Tibial nerve (tissue), 4 donors: ENCODE data around the gene RYR3. TPM values are rescaled to one million over a fixed set of nuclear protein-coding genes. Genes with fewer than 3 reads are reported as not detected.

Experiments used
- DNase-seq, 2 donors: peaks; one replicate each; pipeline ENCODE4 v3.0.0-alpha.2; 2019; ENCODE audit warnings: low spot score in 2 of 2
- H3K27ac ChIP-seq, 4 donors: fragments of 200-600 bp; sonication (generic) in 3 of 4; one replicate each; pipeline ENCODE4 v1.5.1; 2017 to 2019; ENCODE audit warnings: mild to moderate bottlenecking in 1 of 4
- H3K27me3 ChIP-seq, 2 donors: fragments of 200-600 bp; sonication (generic) in 1 of 2; one replicate each; pipeline versions ENCODE4 v1.5.1 to v1.6.0; 2017 to 2019
- H3K36me3 ChIP-seq, 3 donors: fragments of 200-600 bp; sonication (generic); one replicate each; pipeline ENCODE4 v1.5.1; 2018 to 2019
- H3K4me1 ChIP-seq, 4 donors: fragments of 200-600 bp; sonication (generic) in 3 of 4; one replicate each; pipeline ENCODE4 v1.5.1; 2017 to 2019
- H3K4me3 ChIP-seq, 4 donors: fragments of 200-600 bp; sonication (generic) in 3 of 4; one replicate each; pipeline ENCODE4 v1.5.1; 2017 to 2019; ENCODE audit warnings: mild to moderate bottlenecking in 1 of 4, moderate library complexity in 1 of 4
- H3K9me3 ChIP-seq, 4 donors: fragments of 200-600 bp; sonication (generic) in 3 of 4; one replicate each; pipeline ENCODE4 v1.5.1; 2017 to 2019
- CTCF ChIP-seq, 5 experiments: fragments of 200-600 bp in 3 of 5; fragments of 450-650 bp in 2 of 5; sonication (generic) in 3 of 5; IDR thresholded peaks; one replicate each; pipeline ENCODE4 v1.5.1; 2016 to 2019; ENCODE audit warnings: antibody characterized with exemption in 5 of 5, mild to moderate bottlenecking in 3 of 5, moderate library complexity in 2 of 5
- EP300 ChIP-seq, 2 donors: sonication (generic); formaldehyde crosslinking; IDR thresholded peaks; one replicate each; pipeline ENCODE4 v1.6.1; 2017; ENCODE audit warnings: antibody characterized with exemption in 2 of 2, mild to moderate bottlenecking in 1 of 2
- POLR2A ChIP-seq, 2 donors: fragments of 450-650 bp; IDR thresholded peaks; one replicate each; pipeline ENCODE4 v1.6.1; 2017; ENCODE audit warnings: antibody characterized with exemption in 2 of 2, mild to moderate bottlenecking in 2 of 2, moderate library complexity in 2 of 2
- WGBS, 2 donors: methylation state at CpG; one replicate each; pipeline ENCODE4 v1.1.5; 2018; 5-methylcytosine and 5-hydroxymethylcytosine counted together
- total RNA-seq, 4 donors: library from RNA; depleted of rRNA; stranded (reverse); fragments of >200 nt; gene quantifications; one replicate each; pipeline ENCODE4 v1.1.0, GENCODE V29; 2016

RYR3 gene
- total RNA-seq, 4 donors from 2014 or later = 1.2 to 7.0 (median 5.4) TPM

GRCh38 chr15:33460166-33460805 is 149.5 kb downstream of the RYR3 start:
- no peak for DNase-seq
- TF ChIP-seq CTCF (IDR thresholded peaks at IDR 0.05) (no peak), POLR2A (IDR thresholded peaks at IDR 0.05) (no peak), EP300 (IDR thresholded peaks at IDR 0.05) (no peak)
- Histone ChIP-seq H3K9me3 (no peaks in the 10 kb centered on the region), H3K36me3 (no peaks in the 10 kb centered on the region), H3K27me3 (no peaks in the 10 kb centered on the region), H3K27ac (no peak overlapping the region), H3K4me3 (no peak overlapping the region), H3K4me1 (no peaks in the 10 kb centered on the region)
- WGBS, 2 donors = 53 to 63% methylated on average over 6 of the region's 6 CpGs

GRCh38 chr15:33461671-33462070 is 150.9 kb downstream of the RYR3 start:
- WGBS, 2 donors = 65 to 73% methylated on average over 2 of the region's 2 CpGs
- no peaks in the 10 kb centered on the region for H3K36me3 ChIP-seq
- H3K9me3 ChIP-seq = no peaks in the 10 kb centered on the region
- no peak for TF ChIP-seq POLR2A (IDR thresholded peaks at IDR 0.05)
- TF ChIP-seq CTCF (IDR thresholded peaks at IDR 0.05) = no peak
- TF ChIP-seq EP300 (IDR thresholded peaks at IDR 0.05) = no peak
- H3K4me3 ChIP-seq = no peak overlapping the region
- H3K27ac ChIP-seq = no peak overlapping the region
- H3K4me1 ChIP-seq = no peaks in the 10 kb centered on the region
- DNase-seq = no peak
- H3K27me3 ChIP-seq = no peaks in the 10 kb centered on the region

- H3K9me3 ChIP-seq = no peaks in the 10 kb centered on the region
- DNase-seq = no peak
- no peaks in the 10 kb centered on the region for H3K36me3 ChIP-seq
- 80 to 84% methylated on average over 6 of the region's 6 CpGs for WGBS, 2 donors
- no peak for TF ChIP-seq CTCF (IDR thresholded peaks at IDR 0.05)
- TF ChIP-seq EP300 (IDR thresholded peaks at IDR 0.05) = no peak
- no peak for TF ChIP-seq POLR2A (IDR thresholded peaks at IDR 0.05)
- no peaks in the 10 kb centered on the region for H3K27me3 ChIP-seq
- no peak overlapping the region for H3K4me3 ChIP-seq
- H3K4me1 ChIP-seq = no peaks in the 10 kb centered on the region
- no peak overlapping the region for H3K27ac ChIP-seq
These were observed 156.5 kb downstream of the RYR3 start for GRCh38 chr15:33467146-33467815.

- TF ChIP-seq CTCF (IDR thresholded peaks at IDR 0.05) = no peak
- no peak for TF ChIP-seq POLR2A (IDR thresholded peaks at IDR 0.05)
- TF ChIP-seq EP300 (IDR thresholded peaks at IDR 0.05) = no peak
- no peaks in the 10 kb centered on the region for H3K27me3 ChIP-seq
- no peaks in the 10 kb centered on the region for H3K9me3 ChIP-seq
- no peak overlapping the region for H3K4me3 ChIP-seq
- H3K36me3 ChIP-seq = no peaks in the 10 kb centered on the region
- H3K27ac ChIP-seq = no peak overlapping the region
- 82 to 93% methylated on average over 1 of the region's 1 CpG for WGBS, 2 donors
- DNase-seq = no peak
- H3K4me1 ChIP-seq = no peaks in the 10 kb centered on the region
These were observed 157.0 kb downstream of the RYR3 start for GRCh38 chr15:33467816-33468163.

GRCh38 chr15:33468740-33469139 is 158.0 kb downstream of the RYR3 start:
- Histone ChIP-seq H3K4me1 (no peaks in the 10 kb centered on the region), H3K9me3 (no peaks in the 10 kb centered on the region), H3K4me3 (no peak overlapping the region), H3K36me3 (no peaks in the 10 kb centered on the region), H3K27me3 (no peaks in the 10 kb centered on the region), H3K27ac (no peak overlapping the region)
- no peak for DNase-seq
- WGBS, 2 donors = 69 to 72% methylated on average over 3 of the region's 3 CpGs
- TF ChIP-seq CTCF (IDR thresholded peaks at IDR 0.05) (no peak), EP300 (IDR thresholded peaks at IDR 0.05) (no peak), POLR2A (IDR thresholded peaks at IDR 0.05) (no peak)
